Panc1 (cell line): Measurements from ENCODE around the gene FPR2. TPM values are rescaled to one million over a fixed set of nuclear protein-coding genes. Genes with fewer than 3 reads are reported as not detected.

Experiments
- ATAC-seq: fragments of 200-7000 bp; cut with Tn5 transposase; 2 replicates; pipeline ENCODE4 v1.9.1; 2020; ENCODE audit warnings: mild to moderate bottlenecking, moderate library complexity
- BruUV-seq: library from RNA; stranded (reverse); fragments of 400-500 nt; replicated peaks from 2 replicates; lab custom pipeline; 2021; lab: Mats Ljungman, UMichigan
- CTCF ChIA-PET: fragments of 300-600 bp; sonication (Branson Sonifier 250); formaldehyde crosslinking; loops from one replicate; lab custom pipeline; 2022; ENCODE audit warnings: antibody characterized with exemption; lab: Charles Lee
- POLR2A ChIA-PET: fragments of 300-600 bp; sonication (Branson Sonifier 250); formaldehyde crosslinking; loops from one replicate; lab custom pipeline; 2022; ENCODE audit warnings: antibody characterized with exemption; lab: Charles Lee
- DNase-seq: peaks from one replicate; pipeline ENCODE4 v3.0.0-alpha.2; 2010; ENCODE audit warnings: low read depth, low spot score
- H3K27ac ChIP-seq: 2 replicates; pipeline ENCODE4 v1.5.1; 2011; ENCODE audit warnings: mild to moderate bottlenecking, low read length, inconsistent platforms
- H3K27me3 ChIP-seq: fragments of 200-500 bp; sonication (Bioruptor generic); 2 replicates; pipeline ENCODE4 v1.6.0; 2014; ENCODE audit warnings: low read length, inconsistent platforms; ENCODE audit not compliant: control insufficient read depth, insufficient read depth
- H3K36me3 ChIP-seq: fragments of 200-500 bp; sonication (Bioruptor generic); 2 replicates; pipeline ENCODE4 v1.5.1; 2014; ENCODE audit warnings: inconsistent platforms, mild to moderate bottlenecking, low read length, moderate library complexity; ENCODE audit not compliant: control insufficient read depth, insufficient read depth
- H3K4me1 ChIP-seq: 2 replicates; pipeline ENCODE4 v1.5.1; 2011; ENCODE audit warnings: inconsistent platforms, mild to moderate bottlenecking, low read length, moderate library complexity; ENCODE audit not compliant: control insufficient read depth, insufficient read depth
- H3K4me3 ChIP-seq, 2 experiments: 2 replicates each; pipeline ENCODE4 v1.5.1; 2011 to 2012; ENCODE audit warnings: low read depth in 2 of 2, low read length in 2 of 2, mild to moderate bottlenecking in 2 of 2, inconsistent platforms in 1 of 2, moderate library complexity in 1 of 2
- H3K9me3 ChIP-seq: fragments of 200-500 bp; sonication (Bioruptor generic); 2 replicates; pipeline ENCODE4 v1.5.1; 2014; ENCODE audit warnings: low read depth, mild to moderate bottlenecking, inconsistent platforms, low read length, moderate library complexity; ENCODE audit not compliant: control insufficient read depth, insufficient read depth
- POLR2AphosphoS5 ChIP-seq: IDR thresholded peaks from 2 replicates; pipeline ENCODE4 v1.6.1; 2012; ENCODE audit warnings: mild to moderate bottlenecking, low read depth, low read length, moderate library complexity
- SIN3A ChIP-seq: IDR thresholded peaks from 2 replicates; pipeline ENCODE4 v1.6.1; 2012; ENCODE audit warnings: low read depth, mild to moderate bottlenecking, low read length, moderate library complexity, borderline replicate concordance; ENCODE audit not compliant: insufficient read depth
- TCF7L2 ChIP-seq: IDR thresholded peaks from 2 replicates; pipeline ENCODE4 v1.6.1; 2011; ENCODE audit warnings: mild to moderate bottlenecking, low read depth, low read length, inconsistent platforms
- in situ Hi-C: cut with HindIII; loops from 2 replicates; pipeline ENCODE4 v1.10.0; 2016; ENCODE audit warnings: low sequenced_read_pairs, low pct_unique_long_range_greater_than_20kb
- intact Hi-C: fragments of 100-400 bp; cut with micrococcal nuclease; formaldehyde crosslinking; loops from one replicate; pipeline ENCODE4 v1.10.0; 2022; ENCODE audit not compliant: unreplicated experiment
- total RNA-seq: library from RNA; stranded (reverse); gene quantifications from one replicate; pipeline ENCODE4 v1.2.1, GENCODE V29; 2021; ENCODE audit not compliant: unreplicated experiment
- TF ChIP-seq, protein P1 (sequence below): fragments of 450-650 bp; IDR thresholded peaks from 2 replicates; pipeline ENCODE4 v1.5.1; 2017; ENCODE audit warnings: mild to moderate bottlenecking
- TF ChIP-seq, protein P2 (sequence below), 2 experiments: IDR thresholded peaks; 2 replicates each; pipeline ENCODE4 v1.6.1; 2011 to 2012; ENCODE audit warnings: low read depth in 2 of 2, control low read depth in 1 of 2, low read length in 1 of 2, mild to moderate bottlenecking in 1 of 2, moderate library complexity in 1 of 2; ENCODE audit not compliant: insufficient read depth in 1 of 2

The FPR2 gene
- total RNA-seq, 1 experiment from 2014 or later, result not detected

- in situ Hi-C loops, result no loop called here
- no TSS peak for BruUV-seq
- no peak overlapping the region for H3K27ac ChIP-seq
- no peaks in the 10 kb centered on the region for H3K9me3 ChIP-seq
- H3K4me1 ChIP-seq, result no peaks in the 10 kb centered on the region
- intact Hi-C loops, result loop anchor here (5.0 kb wide), 1 partner anchor 65 kb away; no protein-coding TSS in a partner anchor
- TF ChIP-seq, protein P1, sequence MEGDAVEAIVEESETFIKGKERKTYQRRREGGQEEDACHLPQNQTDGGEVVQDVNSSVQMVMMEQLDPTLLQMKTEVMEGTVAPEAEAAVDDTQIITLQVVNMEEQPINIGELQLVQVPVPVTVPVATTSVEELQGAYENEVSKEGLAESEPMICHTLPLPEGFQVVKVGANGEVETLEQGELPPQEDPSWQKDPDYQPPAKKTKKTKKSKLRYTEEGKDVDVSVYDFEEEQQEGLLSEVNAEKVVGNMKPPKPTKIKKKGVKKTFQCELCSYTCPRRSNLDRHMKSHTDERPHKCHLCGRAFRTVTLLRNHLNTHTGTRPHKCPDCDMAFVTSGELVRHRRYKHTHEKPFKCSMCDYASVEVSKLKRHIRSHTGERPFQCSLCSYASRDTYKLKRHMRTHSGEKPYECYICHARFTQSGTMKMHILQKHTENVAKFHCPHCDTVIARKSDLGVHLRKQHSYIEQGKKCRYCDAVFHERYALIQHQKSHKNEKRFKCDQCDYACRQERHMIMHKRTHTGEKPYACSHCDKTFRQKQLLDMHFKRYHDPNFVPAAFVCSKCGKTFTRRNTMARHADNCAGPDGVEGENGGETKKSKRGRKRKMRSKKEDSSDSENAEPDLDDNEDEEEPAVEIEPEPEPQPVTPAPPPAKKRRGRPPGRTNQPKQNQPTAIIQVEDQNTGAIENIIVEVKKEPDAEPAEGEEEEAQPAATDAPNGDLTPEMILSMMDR, result peak; percentile 67
- TF ChIP-seq, protein P2, sequence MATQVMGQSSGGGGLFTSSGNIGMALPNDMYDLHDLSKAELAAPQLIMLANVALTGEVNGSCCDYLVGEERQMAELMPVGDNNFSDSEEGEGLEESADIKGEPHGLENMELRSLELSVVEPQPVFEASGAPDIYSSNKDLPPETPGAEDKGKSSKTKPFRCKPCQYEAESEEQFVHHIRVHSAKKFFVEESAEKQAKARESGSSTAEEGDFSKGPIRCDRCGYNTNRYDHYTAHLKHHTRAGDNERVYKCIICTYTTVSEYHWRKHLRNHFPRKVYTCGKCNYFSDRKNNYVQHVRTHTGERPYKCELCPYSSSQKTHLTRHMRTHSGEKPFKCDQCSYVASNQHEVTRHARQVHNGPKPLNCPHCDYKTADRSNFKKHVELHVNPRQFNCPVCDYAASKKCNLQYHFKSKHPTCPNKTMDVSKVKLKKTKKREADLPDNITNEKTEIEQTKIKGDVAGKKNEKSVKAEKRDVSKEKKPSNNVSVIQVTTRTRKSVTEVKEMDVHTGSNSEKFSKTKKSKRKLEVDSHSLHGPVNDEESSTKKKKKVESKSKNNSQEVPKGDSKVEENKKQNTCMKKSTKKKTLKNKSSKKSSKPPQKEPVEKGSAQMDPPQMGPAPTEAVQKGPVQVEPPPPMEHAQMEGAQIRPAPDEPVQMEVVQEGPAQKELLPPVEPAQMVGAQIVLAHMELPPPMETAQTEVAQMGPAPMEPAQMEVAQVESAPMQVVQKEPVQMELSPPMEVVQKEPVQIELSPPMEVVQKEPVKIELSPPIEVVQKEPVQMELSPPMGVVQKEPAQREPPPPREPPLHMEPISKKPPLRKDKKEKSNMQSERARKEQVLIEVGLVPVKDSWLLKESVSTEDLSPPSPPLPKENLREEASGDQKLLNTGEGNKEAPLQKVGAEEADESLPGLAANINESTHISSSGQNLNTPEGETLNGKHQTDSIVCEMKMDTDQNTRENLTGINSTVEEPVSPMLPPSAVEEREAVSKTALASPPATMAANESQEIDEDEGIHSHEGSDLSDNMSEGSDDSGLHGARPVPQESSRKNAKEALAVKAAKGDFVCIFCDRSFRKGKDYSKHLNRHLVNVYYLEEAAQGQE (IDR thresholded peaks at IDR 0.05; ENCODE audit: insufficient read depth in 1 of 2, low read depth in 2 of 2, low read length in 1 of 2), result no peak
- CTCF ChIA-PET, result no interaction called here
- DNase-seq (no peak), ATAC-seq (peak; percentile 83)
- H3K36me3 ChIP-seq, result no peaks in the 10 kb centered on the region
- H3K27me3 ChIP-seq, result no peaks in the 10 kb centered on the region; the same call in 1 of the 2 replicates
- H3K4me3 ChIP-seq, result no peak overlapping the region
- POLR2A ChIA-PET, result no interaction called here
These were observed 48.4 kb upstream of the FPR2 start for GRCh38 chr19:51712461-51713081.

- ATAC-seq, result no peak
- in situ Hi-C loops, result no loop called here
- TF ChIP-seq POLR2AphosphoS5 (no peak), TCF7L2 (no peak), SIN3A (no peak)
- TF ChIP-seq, protein P1, result no peak
- TF ChIP-seq, protein P2 (IDR thresholded peaks at IDR 0.05; ENCODE audit: insufficient read depth in 1 of 2, low read depth in 2 of 2, low read length in 1 of 2), result no peak
- ChIA-PET CTCF (no interaction called here), POLR2A (no interaction called here)
- Histone ChIP-seq H3K27me3 (no peaks in the 10 kb centered on the region; the same call in 1 of the 2 replicates), H3K36me3 (no peaks in the 10 kb centered on the region), H3K27ac (no peak overlapping the region), H3K4me1 (no peaks in the 10 kb centered on the region), H3K4me3 (no peak overlapping the region), H3K9me3 (no peaks in the 10 kb centered on the region)
- intact Hi-C loops, result loop anchor here (5.0 kb wide), 1 partner anchor 64 kb away; no protein-coding TSS in a partner anchor
- BruUV-seq, result no TSS peak
- no peak for DNase-seq
These were observed 47.4 kb upstream of the FPR2 start for GRCh38 chr19:51713319-51714285.
